HL-60 (cell line): Measurements from ENCODE around the gene SOCS6.

ENCODE experiments used
- POLR2AphosphoS5 ChIP-seq: IDR thresholded peaks from 2 replicates; pipeline ENCODE4 v1.6.1; 2012; ENCODE audit warnings: low read depth
- TF ChIP-seq, protein P1 (sequence below): IDR thresholded peaks from one replicate; pipeline ENCODE4 v1.5.1; 2011; ENCODE audit warnings: low read length, control low read depth, inconsistent platforms; ENCODE audit not compliant: insufficient read depth
- TF ChIP-seq, protein P2 (sequence below): IDR thresholded peaks from 2 replicates; pipeline ENCODE4 v1.6.1; 2012; ENCODE audit warnings: low read depth; ENCODE audit not compliant: insufficient replicate concordance

DNA sequence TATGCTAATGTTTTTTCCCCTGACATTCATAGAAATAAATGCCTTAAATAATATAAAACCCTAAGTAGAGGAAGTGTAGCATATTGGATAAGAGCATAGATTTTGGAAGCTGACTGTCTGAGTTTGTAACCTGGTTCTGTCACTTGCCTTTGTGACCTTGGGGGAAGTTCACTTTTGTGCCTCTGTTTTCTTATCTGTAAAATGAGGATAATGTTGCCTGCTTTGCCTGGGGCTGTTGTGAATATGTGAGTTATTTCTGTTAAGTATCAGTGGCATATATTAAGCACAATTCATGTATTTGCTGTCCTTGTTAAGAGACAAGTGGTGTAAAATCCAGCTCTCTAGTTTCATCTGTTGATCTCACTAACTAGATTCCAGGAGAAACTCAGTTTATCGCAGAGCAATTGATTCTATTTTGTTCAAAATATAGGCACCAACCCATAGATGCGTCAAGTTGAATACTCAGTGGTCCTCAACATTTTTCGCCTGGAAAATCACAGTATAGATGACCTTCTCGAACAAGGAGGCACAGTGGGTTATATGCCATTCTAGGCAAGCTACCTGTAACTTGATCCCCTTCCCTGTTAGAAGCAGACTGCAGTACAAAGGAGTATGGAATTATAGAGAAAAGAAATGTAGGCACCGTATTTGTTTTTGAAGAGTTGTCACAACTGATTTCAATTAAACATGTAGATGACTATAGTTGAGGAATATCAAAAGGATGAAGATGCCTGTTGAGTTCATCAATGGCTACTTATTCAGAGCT lies 67.0 kb downstream of the SOCS6 start:
- TF ChIP-seq, protein P1, sequence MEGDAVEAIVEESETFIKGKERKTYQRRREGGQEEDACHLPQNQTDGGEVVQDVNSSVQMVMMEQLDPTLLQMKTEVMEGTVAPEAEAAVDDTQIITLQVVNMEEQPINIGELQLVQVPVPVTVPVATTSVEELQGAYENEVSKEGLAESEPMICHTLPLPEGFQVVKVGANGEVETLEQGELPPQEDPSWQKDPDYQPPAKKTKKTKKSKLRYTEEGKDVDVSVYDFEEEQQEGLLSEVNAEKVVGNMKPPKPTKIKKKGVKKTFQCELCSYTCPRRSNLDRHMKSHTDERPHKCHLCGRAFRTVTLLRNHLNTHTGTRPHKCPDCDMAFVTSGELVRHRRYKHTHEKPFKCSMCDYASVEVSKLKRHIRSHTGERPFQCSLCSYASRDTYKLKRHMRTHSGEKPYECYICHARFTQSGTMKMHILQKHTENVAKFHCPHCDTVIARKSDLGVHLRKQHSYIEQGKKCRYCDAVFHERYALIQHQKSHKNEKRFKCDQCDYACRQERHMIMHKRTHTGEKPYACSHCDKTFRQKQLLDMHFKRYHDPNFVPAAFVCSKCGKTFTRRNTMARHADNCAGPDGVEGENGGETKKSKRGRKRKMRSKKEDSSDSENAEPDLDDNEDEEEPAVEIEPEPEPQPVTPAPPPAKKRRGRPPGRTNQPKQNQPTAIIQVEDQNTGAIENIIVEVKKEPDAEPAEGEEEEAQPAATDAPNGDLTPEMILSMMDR = no peak
- TF ChIP-seq, protein P2, sequence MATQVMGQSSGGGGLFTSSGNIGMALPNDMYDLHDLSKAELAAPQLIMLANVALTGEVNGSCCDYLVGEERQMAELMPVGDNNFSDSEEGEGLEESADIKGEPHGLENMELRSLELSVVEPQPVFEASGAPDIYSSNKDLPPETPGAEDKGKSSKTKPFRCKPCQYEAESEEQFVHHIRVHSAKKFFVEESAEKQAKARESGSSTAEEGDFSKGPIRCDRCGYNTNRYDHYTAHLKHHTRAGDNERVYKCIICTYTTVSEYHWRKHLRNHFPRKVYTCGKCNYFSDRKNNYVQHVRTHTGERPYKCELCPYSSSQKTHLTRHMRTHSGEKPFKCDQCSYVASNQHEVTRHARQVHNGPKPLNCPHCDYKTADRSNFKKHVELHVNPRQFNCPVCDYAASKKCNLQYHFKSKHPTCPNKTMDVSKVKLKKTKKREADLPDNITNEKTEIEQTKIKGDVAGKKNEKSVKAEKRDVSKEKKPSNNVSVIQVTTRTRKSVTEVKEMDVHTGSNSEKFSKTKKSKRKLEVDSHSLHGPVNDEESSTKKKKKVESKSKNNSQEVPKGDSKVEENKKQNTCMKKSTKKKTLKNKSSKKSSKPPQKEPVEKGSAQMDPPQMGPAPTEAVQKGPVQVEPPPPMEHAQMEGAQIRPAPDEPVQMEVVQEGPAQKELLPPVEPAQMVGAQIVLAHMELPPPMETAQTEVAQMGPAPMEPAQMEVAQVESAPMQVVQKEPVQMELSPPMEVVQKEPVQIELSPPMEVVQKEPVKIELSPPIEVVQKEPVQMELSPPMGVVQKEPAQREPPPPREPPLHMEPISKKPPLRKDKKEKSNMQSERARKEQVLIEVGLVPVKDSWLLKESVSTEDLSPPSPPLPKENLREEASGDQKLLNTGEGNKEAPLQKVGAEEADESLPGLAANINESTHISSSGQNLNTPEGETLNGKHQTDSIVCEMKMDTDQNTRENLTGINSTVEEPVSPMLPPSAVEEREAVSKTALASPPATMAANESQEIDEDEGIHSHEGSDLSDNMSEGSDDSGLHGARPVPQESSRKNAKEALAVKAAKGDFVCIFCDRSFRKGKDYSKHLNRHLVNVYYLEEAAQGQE = no peak
- no peak for TF ChIP-seq POLR2AphosphoS5
